Liver (tissue), 3 donors: ENCODE measurements around the gene DNAH10.

Source experiments
- EGR1 ChIP-seq, 2 donors: IDR thresholded peaks; 2 replicates each; pipeline ENCODE4 v1.6.1; 2016 to 2018; ENCODE audit warnings: antibody characterized with exemption in 2 of 2, low read depth in 2 of 2
- GABPA ChIP-seq, 2 donors: IDR thresholded peaks in 1 of 2; conservative IDR thresholded peaks in 1 of 2; 2 replicates each; pipeline ENCODE4 v1.6.1; 2016; ENCODE audit warnings: antibody characterized with exemption in 2 of 2, mild to moderate bottlenecking in 1 of 2, moderate library complexity in 1 of 2
- SP1 ChIP-seq: IDR thresholded peaks from 2 replicates; pipeline ENCODE4 v1.6.1; 2018; ENCODE audit warnings: antibody characterized with exemption, mild to moderate bottlenecking
- YY1 ChIP-seq: IDR thresholded peaks from 2 replicates; pipeline ENCODE4 v1.6.1; 2016; ENCODE audit warnings: antibody characterized with exemption, mild to moderate bottlenecking
- TF ChIP-seq, protein P1 (sequence below): fragments of 150-350 bp; IDR thresholded peaks from 2 replicates; pipeline ENCODE4 v1.5.1; 2017; ENCODE audit warnings: improper control_type of control experiment, low read depth, low read length; ENCODE audit not compliant: missing input control
- TF ChIP-seq, protein P2 (sequence below): IDR thresholded peaks from 2 replicates; pipeline ENCODE4 v1.6.1; 2016; ENCODE audit warnings: antibody characterized with exemption, mild to moderate bottlenecking
- donor health status: healthy.
- donor health status: healthy.

- TF ChIP-seq GABPA (IDR thresholded peaks at IDR 0.05 in 1 of 2, conservative IDR thresholded peaks at IDR 0.05 in 1 of 2), result no peak
- TF ChIP-seq, protein P1, sequence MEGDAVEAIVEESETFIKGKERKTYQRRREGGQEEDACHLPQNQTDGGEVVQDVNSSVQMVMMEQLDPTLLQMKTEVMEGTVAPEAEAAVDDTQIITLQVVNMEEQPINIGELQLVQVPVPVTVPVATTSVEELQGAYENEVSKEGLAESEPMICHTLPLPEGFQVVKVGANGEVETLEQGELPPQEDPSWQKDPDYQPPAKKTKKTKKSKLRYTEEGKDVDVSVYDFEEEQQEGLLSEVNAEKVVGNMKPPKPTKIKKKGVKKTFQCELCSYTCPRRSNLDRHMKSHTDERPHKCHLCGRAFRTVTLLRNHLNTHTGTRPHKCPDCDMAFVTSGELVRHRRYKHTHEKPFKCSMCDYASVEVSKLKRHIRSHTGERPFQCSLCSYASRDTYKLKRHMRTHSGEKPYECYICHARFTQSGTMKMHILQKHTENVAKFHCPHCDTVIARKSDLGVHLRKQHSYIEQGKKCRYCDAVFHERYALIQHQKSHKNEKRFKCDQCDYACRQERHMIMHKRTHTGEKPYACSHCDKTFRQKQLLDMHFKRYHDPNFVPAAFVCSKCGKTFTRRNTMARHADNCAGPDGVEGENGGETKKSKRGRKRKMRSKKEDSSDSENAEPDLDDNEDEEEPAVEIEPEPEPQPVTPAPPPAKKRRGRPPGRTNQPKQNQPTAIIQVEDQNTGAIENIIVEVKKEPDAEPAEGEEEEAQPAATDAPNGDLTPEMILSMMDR, result no peak
- TF ChIP-seq EGR1 (IDR thresholded peaks at IDR 0.05; ENCODE audit: low read depth in 2 of 2), result no peak
- TF ChIP-seq, protein P2, sequence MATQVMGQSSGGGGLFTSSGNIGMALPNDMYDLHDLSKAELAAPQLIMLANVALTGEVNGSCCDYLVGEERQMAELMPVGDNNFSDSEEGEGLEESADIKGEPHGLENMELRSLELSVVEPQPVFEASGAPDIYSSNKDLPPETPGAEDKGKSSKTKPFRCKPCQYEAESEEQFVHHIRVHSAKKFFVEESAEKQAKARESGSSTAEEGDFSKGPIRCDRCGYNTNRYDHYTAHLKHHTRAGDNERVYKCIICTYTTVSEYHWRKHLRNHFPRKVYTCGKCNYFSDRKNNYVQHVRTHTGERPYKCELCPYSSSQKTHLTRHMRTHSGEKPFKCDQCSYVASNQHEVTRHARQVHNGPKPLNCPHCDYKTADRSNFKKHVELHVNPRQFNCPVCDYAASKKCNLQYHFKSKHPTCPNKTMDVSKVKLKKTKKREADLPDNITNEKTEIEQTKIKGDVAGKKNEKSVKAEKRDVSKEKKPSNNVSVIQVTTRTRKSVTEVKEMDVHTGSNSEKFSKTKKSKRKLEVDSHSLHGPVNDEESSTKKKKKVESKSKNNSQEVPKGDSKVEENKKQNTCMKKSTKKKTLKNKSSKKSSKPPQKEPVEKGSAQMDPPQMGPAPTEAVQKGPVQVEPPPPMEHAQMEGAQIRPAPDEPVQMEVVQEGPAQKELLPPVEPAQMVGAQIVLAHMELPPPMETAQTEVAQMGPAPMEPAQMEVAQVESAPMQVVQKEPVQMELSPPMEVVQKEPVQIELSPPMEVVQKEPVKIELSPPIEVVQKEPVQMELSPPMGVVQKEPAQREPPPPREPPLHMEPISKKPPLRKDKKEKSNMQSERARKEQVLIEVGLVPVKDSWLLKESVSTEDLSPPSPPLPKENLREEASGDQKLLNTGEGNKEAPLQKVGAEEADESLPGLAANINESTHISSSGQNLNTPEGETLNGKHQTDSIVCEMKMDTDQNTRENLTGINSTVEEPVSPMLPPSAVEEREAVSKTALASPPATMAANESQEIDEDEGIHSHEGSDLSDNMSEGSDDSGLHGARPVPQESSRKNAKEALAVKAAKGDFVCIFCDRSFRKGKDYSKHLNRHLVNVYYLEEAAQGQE, result no peak
- TF ChIP-seq YY1, result no peak
- TF ChIP-seq SP1, result no peak
Observed at GRCh38 chr12:123976227-123976826, 214.2 kb downstream of the DNAH10 start.
